LHCN-M2 (cell line): ENCODE results near the gene GTF2H3. TPM values are rescaled to one million over a fixed set of nuclear protein-coding genes. Genes with fewer than 3 reads are reported as not detected.

Experiments used
- DNase-seq: peaks from one replicate; pipeline ENCODE4 v3.0.0-alpha.2; 2012; ENCODE audit warnings: low read depth
- total RNA-seq: library from RNA; depleted of rRNA; stranded (reverse); fragments of >200 nt; gene quantifications from 2 replicates; pipeline ENCODE4 v1.2.3, GENCODE V29; 2014; rRNA removed

GTF2H3 gene
- total RNA-seq, 1 experiment from 2014 or later: 46.2 TPM

DNA sequence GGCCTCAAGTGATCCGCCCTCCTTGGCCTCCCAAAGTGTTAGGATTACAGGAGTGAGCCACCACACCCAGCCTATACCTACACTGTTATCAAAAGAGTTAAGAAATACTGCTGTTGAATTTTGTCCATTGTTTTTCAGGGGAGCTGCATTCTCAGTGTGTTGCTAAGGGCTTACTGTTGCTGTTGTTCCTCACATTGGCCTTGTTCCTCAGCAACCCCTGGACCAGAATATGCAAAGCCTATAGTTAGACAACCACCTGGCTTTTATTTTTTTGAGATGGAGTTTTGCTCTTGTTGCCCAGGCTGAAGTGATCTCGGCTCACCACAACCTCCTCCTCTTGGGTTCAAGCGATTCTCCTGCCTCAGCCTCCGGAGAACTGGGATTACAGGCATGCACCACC is 73.8 kb downstream of the GTF2H3 start:
- no peak for DNase-seq

Other genes starting within 250 kb of the GTF2H3 start
- 51.9 and 62.7 TPM in 2 replicates for gene KMT5A, start 249.7 kb upstream of the GTF2H3 start, total RNA-seq
- 3.3 and 3.5 TPM in 2 replicates for gene RILPL2, start 197.1 kb upstream of the GTF2H3 start, total RNA-seq
- 10.9 and 16.0 TPM in 2 replicates for gene SNRNP35, start 175.7 kb upstream of the GTF2H3 start, total RNA-seq
- gene RILPL1, start 100.1 kb upstream of the GTF2H3 start, total RNA-seq: 15.4 and 16.5 TPM in 2 replicates
- gene TMED2, start 49.3 kb upstream of the GTF2H3 start, total RNA-seq: 259 and 262 TPM in 2 replicates
- gene DDX55, start 31.7 kb upstream of the GTF2H3 start, total RNA-seq: 19.9 and 23.5 TPM in 2 replicates
- 145 and 163 TPM in 2 replicates for gene EIF2B1, start 143 bp upstream of the GTF2H3 start, total RNA-seq
- gene TCTN2, start 37.3 kb downstream of the GTF2H3 start, total RNA-seq: 11.2 and 13.5 TPM in 2 replicates
- gene ATP6V0A2, start 78.5 kb downstream of the GTF2H3 start, total RNA-seq: 28.6 and 30.1 TPM in 2 replicates
- gene DNAH10, start 128.5 kb downstream of the GTF2H3 start, total RNA-seq: under 0.01 TPM in 1 of 2 replicates, not detected in the other